ENCODE data around the gene B3GALT6.

- TF ChIP-seq SPI1 (IDR thresholded peaks at IDR 0.05; ENCODE audit: borderline replicate concordance, low read depth) (no peak), POLR2AphosphoS5 (IDR thresholded peaks at IDR 0.05; ENCODE audit: low read depth) (no peak)
- TF ChIP-seq, protein P1, sequence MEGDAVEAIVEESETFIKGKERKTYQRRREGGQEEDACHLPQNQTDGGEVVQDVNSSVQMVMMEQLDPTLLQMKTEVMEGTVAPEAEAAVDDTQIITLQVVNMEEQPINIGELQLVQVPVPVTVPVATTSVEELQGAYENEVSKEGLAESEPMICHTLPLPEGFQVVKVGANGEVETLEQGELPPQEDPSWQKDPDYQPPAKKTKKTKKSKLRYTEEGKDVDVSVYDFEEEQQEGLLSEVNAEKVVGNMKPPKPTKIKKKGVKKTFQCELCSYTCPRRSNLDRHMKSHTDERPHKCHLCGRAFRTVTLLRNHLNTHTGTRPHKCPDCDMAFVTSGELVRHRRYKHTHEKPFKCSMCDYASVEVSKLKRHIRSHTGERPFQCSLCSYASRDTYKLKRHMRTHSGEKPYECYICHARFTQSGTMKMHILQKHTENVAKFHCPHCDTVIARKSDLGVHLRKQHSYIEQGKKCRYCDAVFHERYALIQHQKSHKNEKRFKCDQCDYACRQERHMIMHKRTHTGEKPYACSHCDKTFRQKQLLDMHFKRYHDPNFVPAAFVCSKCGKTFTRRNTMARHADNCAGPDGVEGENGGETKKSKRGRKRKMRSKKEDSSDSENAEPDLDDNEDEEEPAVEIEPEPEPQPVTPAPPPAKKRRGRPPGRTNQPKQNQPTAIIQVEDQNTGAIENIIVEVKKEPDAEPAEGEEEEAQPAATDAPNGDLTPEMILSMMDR (IDR thresholded peaks at IDR 0.05; ENCODE audit: insufficient read depth, low read length) = no peak
Measured at GRCh38 chr1:1278620-1279019, 46.6 kb downstream of the B3GALT6 start.

All from HL-60 (cell line).